Measurements from ENCODE around the gene SCART1. TPM values are rescaled to one million over a fixed set of nuclear protein-coding genes. Genes with fewer than 3 reads are reported as not detected.

Gene SCART1
- total RNA-seq, 1 experiment from 2014 or later = 0.50 TPM

- H3K27ac ChIP-seq (ENCODE audit: insufficient read length, low read depth, low read length) = no peak overlapping the region
- Mint-ChIP-seq H3K27me3 (ENCODE audit: low read depth) (peaks cover 8% of the 10 kb centered on the region), H3K4me1 (no peaks in the 10 kb centered on the region), H3K27ac (no peak overlapping the region), H3K4me3 (no peak overlapping the region), H3K9me3 (peaks cover 80 to 93% of the 10 kb centered on the region in 2 experiments), H3K36me3 (ENCODE audit: insufficient read depth in 1 of 3, low read depth in 3 of 3) (peaks cover 7 to 41% (median 20%) of the 10 kb centered on the region in 3 experiments)
- H3T11ph ChIP-seq (ENCODE audit: low read length) = no peak overlapping the region
- no peak overlapping the region for H4K8ac ChIP-seq (replicated peaks; ENCODE audit: insufficient read length, low read depth, low read length)
- H2BK15ac ChIP-seq (ENCODE audit: low read depth, low read length) = no peak overlapping the region
- H2AFZ ChIP-seq (ENCODE audit: low read length) = no peak overlapping the region
- no peak for TF ChIP-seq CTCF (conservative IDR thresholded peaks at IDR 0.05)
- no peak overlapping the region for H3K23ac ChIP-seq (ENCODE audit: insufficient read length, low read depth, low read length)
- no peaks in the 10 kb centered on the region for H3K27me3 ChIP-seq (ENCODE audit: insufficient read depth, low read length)
- no peaks in the 10 kb centered on the region for H3K23me2 ChIP-seq (ENCODE audit: insufficient read length, low read depth, low read length, poor library complexity, severe bottlenecking)
- H3K9ac ChIP-seq (ENCODE audit: extremely low read depth, insufficient read length, low read length) = no peak overlapping the region
- DNase-seq = no peak
- H3K9me3 ChIP-seq (ENCODE audit: control insufficient read depth, low read depth, low read length) = peaks cover 75% of the 10 kb centered on the region
- no peak overlapping the region for H2BK12ac ChIP-seq (ENCODE audit: insufficient read length, low read depth, low read length)
- no peak overlapping the region for H2AK5ac ChIP-seq (ENCODE audit: insufficient read length, low read length)
- no peak overlapping the region for H3K4ac ChIP-seq (ENCODE audit: low read depth, low read length)
- H4K20me1 ChIP-seq (ENCODE audit: control insufficient read depth, insufficient read depth, insufficient read length) = no peaks in the 10 kb centered on the region
- no peak overlapping the region for H3K14ac ChIP-seq (ENCODE audit: insufficient read depth, low read length)
- H3K4me1 ChIP-seq (ENCODE audit: insufficient read depth, low read length) = no peaks in the 10 kb centered on the region
- no peak overlapping the region for H3K18ac ChIP-seq (ENCODE audit: insufficient read length, low read depth, low read length)
- no peak overlapping the region for H2BK20ac ChIP-seq (ENCODE audit: low read depth, low read length, poor library complexity, severe bottlenecking)
- no peak overlapping the region for H3K4me2 ChIP-seq (ENCODE audit: insufficient read depth, insufficient read length, low read length)
- no peak overlapping the region for H4K5ac ChIP-seq (ENCODE audit: insufficient read length, low read depth, low read length)
- H2BK120ac ChIP-seq (ENCODE audit: low read depth, low read length, poor library complexity, severe bottlenecking) = no peak overlapping the region
- no peak overlapping the region for H4K91ac ChIP-seq (ENCODE audit: insufficient read length, low read depth, low read length)
- no peak overlapping the region for H3K56ac ChIP-seq (ENCODE audit: insufficient read length, low read depth, low read length)
- no peaks in the 10 kb centered on the region for H3K79me1 ChIP-seq (ENCODE audit: insufficient read depth, low read depth, low read length, poor library complexity, severe bottlenecking)
- no peak overlapping the region for H2BK5ac ChIP-seq (ENCODE audit: insufficient read length, low read length)
- H3K79me2 ChIP-seq (ENCODE audit: insufficient read depth, low read length) = no peaks in the 10 kb centered on the region
These were observed 5.6 kb upstream of the SCART1 start for GRCh38 chr10:133448120-133448519.

Measured in H9 (cell line).